ENCODE measurements around the gene TMC5. TPM values are rescaled to one million over a fixed set of nuclear protein-coding genes. Genes with fewer than 3 reads are reported as not detected.

The TMC5 gene
- total and polyA plus RNA-seq, 4 donors, result 0.50 to 1.2 (median 0.83) TPM

DNA sequence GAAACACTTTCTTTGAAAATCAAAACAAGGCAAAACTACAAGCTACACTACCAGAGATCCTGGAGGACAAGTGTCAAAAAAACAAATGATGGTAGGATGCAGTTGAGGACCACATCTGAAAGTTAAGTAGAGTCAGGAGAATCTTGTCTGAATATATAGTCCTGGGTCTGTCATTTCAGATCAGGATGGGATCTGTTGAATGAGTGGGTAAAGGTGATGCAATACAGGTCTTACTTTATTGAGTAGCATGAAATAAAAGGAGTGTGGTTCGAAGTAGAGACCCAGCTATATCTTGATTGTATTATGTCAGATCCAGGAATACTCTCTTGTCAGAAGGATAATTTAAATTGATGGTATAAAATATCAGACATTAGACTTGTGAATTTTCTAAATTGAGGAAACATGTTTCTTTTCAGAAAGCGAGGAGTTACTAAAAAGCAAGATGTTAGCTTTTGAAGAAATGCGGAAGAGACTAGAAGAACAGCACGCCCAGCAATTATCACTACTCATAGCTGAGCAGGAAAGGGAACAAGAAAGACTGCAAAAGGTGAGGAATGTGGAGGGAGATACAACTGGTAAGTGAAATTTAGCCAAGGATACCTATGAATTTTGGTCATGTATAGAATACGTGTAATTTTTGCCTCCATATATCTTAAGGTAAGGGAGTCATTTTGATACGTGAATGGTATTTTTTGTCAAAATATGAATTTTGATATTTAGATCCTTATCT, 122.7 kb downstream of the TMC5 start:
- peaks cover 3 to 17% (median 6%) of the 10 kb centered on the region in 4 donors for H3K36me3 ChIP-seq (ENCODE audit: control insufficient read depth in 4 of 4, insufficient read depth in 3 of 4, low read depth in 1 of 4, low read length in 3 of 4)
- no peak overlapping the region for H3K9ac ChIP-seq (ENCODE audit: low read depth in 1 of 2, low read length in 2 of 2)
- H3K4me1 ChIP-seq (ENCODE audit: control insufficient read depth in 4 of 4, insufficient read depth in 4 of 4, low read length in 3 of 4), result peaks cover 0 to 11% (median 4%) of the 10 kb centered on the region in 4 donors
- no peak overlapping the region for H3K27ac ChIP-seq (ENCODE audit: low read depth in 1 of 2, low read length in 2 of 2)
- no peak overlapping the region for H3K4me3 ChIP-seq (ENCODE audit: low read depth in 1 of 3, low read length in 3 of 3)
- H3K9me3 ChIP-seq (ENCODE audit: control insufficient read depth in 4 of 4, low read length in 3 of 4), result no peaks in the 10 kb centered on the region
- no peaks in the 10 kb centered on the region for H3K27me3 ChIP-seq (ENCODE audit: control insufficient read depth in 4 of 4, insufficient read depth in 4 of 4, low read length in 3 of 4)
- DNase-seq (ENCODE audit: low spot score), result no peak
- TF ChIP-seq, protein P1, sequence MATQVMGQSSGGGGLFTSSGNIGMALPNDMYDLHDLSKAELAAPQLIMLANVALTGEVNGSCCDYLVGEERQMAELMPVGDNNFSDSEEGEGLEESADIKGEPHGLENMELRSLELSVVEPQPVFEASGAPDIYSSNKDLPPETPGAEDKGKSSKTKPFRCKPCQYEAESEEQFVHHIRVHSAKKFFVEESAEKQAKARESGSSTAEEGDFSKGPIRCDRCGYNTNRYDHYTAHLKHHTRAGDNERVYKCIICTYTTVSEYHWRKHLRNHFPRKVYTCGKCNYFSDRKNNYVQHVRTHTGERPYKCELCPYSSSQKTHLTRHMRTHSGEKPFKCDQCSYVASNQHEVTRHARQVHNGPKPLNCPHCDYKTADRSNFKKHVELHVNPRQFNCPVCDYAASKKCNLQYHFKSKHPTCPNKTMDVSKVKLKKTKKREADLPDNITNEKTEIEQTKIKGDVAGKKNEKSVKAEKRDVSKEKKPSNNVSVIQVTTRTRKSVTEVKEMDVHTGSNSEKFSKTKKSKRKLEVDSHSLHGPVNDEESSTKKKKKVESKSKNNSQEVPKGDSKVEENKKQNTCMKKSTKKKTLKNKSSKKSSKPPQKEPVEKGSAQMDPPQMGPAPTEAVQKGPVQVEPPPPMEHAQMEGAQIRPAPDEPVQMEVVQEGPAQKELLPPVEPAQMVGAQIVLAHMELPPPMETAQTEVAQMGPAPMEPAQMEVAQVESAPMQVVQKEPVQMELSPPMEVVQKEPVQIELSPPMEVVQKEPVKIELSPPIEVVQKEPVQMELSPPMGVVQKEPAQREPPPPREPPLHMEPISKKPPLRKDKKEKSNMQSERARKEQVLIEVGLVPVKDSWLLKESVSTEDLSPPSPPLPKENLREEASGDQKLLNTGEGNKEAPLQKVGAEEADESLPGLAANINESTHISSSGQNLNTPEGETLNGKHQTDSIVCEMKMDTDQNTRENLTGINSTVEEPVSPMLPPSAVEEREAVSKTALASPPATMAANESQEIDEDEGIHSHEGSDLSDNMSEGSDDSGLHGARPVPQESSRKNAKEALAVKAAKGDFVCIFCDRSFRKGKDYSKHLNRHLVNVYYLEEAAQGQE (IDR thresholded peaks at IDR 0.05), result no peak
- TF ChIP-seq NR2F2 (IDR thresholded peaks at IDR 0.05) (no peak), FOXA2 (IDR thresholded peaks at IDR 0.05) (no peak), TAF1 (conservative IDR thresholded peaks at IDR 0.05) (no peak), YY1 (IDR thresholded peaks at IDR 0.05) (no peak)
- 97% methylated on average over 6 of the region's 6 CpGs for WGBS

DNA sequence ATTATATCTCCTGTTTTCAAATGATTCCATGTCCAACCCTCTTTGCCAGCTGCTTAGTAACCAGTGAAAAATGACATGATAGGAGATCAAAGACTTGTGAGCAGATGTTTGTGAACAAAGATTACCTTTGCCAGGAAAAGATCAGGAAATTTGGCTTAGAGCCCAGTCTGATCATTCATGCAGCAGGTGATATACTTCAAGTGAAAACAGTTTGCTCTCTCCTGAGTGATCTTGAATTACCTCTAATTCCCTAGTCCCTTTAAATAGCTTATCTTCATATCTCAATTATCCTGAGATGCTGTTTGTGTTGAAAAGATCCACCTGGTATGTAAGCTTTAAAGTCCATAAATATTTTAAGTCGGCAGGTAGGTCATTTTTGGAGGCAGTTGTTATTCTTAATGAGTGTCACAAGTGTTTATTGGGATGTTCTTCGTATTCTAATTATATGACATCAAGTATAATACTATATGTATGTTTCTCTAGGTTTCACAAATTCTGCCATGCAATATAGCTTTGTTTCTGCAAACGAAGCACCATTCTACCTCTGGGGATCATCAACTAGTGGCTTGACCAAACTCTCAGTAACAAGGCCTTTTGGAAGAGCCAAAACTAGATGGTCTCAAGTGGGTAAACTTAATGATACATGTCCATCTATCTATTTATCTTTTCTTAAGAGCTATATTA, 124.6 kb downstream of the TMC5 start:
- Histone ChIP-seq H3K36me3 (ENCODE audit: control insufficient read depth in 4 of 4, insufficient read depth in 3 of 4, low read depth in 1 of 4, low read length in 3 of 4) (peaks cover 2 to 12% (median 4%) of the 10 kb centered on the region in 4 donors), H3K9ac (ENCODE audit: low read depth in 1 of 2, low read length in 2 of 2) (no peak overlapping the region)

More for the DNA sequence above, 124.6 kb downstream of the TMC5 start:
- 70% methylated on average over 3 of the region's 3 CpGs for WGBS
- Histone ChIP-seq H3K4me3 (ENCODE audit: low read depth in 1 of 3, low read length in 3 of 3) (no peak overlapping the region), H3K27ac (ENCODE audit: low read depth in 1 of 2, low read length in 2 of 2) (peak overlapping the region; percentile 57 to 61), H3K27me3 (ENCODE audit: control insufficient read depth in 4 of 4, insufficient read depth in 4 of 4, low read length in 3 of 4) (no peaks in the 10 kb centered on the region), H3K9me3 (ENCODE audit: control insufficient read depth in 4 of 4, low read length in 3 of 4) (no peaks in the 10 kb centered on the region), H3K4me1 (ENCODE audit: control insufficient read depth in 4 of 4, insufficient read depth in 4 of 4, low read length in 3 of 4) (peaks cover 0 to 11% (median 4%) of the 10 kb centered on the region in 4 donors)
- no peak for DNase-seq (ENCODE audit: low spot score)
- no peak for TF ChIP-seq HNF4G (IDR thresholded peaks at IDR 0.05)
- TF ChIP-seq, protein P2, sequence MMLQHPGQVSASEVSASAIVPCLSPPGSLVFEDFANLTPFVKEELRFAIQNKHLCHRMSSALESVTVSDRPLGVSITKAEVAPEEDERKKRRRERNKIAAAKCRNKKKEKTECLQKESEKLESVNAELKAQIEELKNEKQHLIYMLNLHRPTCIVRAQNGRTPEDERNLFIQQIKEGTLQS (IDR thresholded peaks at IDR 0.05), result no peak
- no peak for TF ChIP-seq NR2F2 (IDR thresholded peaks at IDR 0.05)
- TF ChIP-seq, protein P3, sequence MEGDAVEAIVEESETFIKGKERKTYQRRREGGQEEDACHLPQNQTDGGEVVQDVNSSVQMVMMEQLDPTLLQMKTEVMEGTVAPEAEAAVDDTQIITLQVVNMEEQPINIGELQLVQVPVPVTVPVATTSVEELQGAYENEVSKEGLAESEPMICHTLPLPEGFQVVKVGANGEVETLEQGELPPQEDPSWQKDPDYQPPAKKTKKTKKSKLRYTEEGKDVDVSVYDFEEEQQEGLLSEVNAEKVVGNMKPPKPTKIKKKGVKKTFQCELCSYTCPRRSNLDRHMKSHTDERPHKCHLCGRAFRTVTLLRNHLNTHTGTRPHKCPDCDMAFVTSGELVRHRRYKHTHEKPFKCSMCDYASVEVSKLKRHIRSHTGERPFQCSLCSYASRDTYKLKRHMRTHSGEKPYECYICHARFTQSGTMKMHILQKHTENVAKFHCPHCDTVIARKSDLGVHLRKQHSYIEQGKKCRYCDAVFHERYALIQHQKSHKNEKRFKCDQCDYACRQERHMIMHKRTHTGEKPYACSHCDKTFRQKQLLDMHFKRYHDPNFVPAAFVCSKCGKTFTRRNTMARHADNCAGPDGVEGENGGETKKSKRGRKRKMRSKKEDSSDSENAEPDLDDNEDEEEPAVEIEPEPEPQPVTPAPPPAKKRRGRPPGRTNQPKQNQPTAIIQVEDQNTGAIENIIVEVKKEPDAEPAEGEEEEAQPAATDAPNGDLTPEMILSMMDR (IDR thresholded peaks at IDR 0.05; ENCODE audit: low read depth, low read length, missing input control), result no peak
- peak; percentile 62 for TF ChIP-seq FOXA1 (IDR thresholded peaks at IDR 0.05)
- TF ChIP-seq JUND (IDR thresholded peaks at IDR 0.05), result peak in 1 of 2 donors; percentile 78
- no peak for TF ChIP-seq FOXA2 (IDR thresholded peaks at IDR 0.05)
- peak; percentile 21 to 80 for TF ChIP-seq RXRA (IDR thresholded peaks at IDR 0.05)
- TF ChIP-seq, protein P4, sequence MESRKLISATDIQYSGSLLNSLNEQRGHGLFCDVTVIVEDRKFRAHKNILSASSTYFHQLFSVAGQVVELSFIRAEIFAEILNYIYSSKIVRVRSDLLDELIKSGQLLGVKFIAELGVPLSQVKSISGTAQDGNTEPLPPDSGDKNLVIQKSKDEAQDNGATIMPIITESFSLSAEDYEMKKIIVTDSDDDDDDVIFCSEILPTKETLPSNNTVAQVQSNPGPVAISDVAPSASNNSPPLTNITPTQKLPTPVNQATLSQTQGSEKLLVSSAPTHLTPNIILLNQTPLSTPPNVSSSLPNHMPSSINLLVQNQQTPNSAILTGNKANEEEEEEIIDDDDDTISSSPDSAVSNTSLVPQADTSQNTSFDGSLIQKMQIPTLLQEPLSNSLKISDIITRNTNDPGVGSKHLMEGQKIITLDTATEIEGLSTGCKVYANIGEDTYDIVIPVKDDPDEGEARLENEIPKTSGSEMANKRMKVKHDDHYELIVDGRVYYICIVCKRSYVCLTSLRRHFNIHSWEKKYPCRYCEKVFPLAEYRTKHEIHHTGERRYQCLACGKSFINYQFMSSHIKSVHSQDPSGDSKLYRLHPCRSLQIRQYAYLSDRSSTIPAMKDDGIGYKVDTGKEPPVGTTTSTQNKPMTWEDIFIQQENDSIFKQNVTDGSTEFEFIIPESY (IDR thresholded peaks at IDR 0.05), result peak; percentile 27
- no peak for TF ChIP-seq EGR1 (IDR thresholded peaks at IDR 0.05; ENCODE audit: low read depth in 2 of 2)
- TF ChIP-seq, protein P1 (IDR thresholded peaks at IDR 0.05), result no peak
- no peak for TF ChIP-seq GABPA (IDR thresholded peaks at IDR 0.05 in 1 of 2, conservative IDR thresholded peaks at IDR 0.05 in 1 of 2)
- TF ChIP-seq, protein P5, sequence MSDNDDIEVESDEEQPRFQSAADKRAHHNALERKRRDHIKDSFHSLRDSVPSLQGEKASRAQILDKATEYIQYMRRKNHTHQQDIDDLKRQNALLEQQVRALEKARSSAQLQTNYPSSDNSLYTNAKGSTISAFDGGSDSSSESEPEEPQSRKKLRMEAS (IDR thresholded peaks at IDR 0.05), result peak; percentile 62
- TF ChIP-seq RAD21 (IDR thresholded peaks at IDR 0.05), result peak in 1 of 2 donors; percentile 12
- TF ChIP-seq YY1 (IDR thresholded peaks at IDR 0.05), result peak; percentile 49
- peak; percentile 45 to 72 for TF ChIP-seq HNF4A (conservative IDR thresholded peaks at IDR 0.05)
- TF ChIP-seq TAF1 (conservative IDR thresholded peaks at IDR 0.05), result no peak
- peak; percentile 39 for TF ChIP-seq SP1 (IDR thresholded peaks at IDR 0.05)

All from liver (tissue), 9 donors.